ENCODE results near the gene NME3. TPM values are rescaled to one million over a fixed set of nuclear protein-coding genes. Genes with fewer than 3 reads are reported as not detected.

NME3 gene
- polyA plus RNA-seq, 3 donors: 57.7 to 80.2 (median 74.7) TPM

DNA sequence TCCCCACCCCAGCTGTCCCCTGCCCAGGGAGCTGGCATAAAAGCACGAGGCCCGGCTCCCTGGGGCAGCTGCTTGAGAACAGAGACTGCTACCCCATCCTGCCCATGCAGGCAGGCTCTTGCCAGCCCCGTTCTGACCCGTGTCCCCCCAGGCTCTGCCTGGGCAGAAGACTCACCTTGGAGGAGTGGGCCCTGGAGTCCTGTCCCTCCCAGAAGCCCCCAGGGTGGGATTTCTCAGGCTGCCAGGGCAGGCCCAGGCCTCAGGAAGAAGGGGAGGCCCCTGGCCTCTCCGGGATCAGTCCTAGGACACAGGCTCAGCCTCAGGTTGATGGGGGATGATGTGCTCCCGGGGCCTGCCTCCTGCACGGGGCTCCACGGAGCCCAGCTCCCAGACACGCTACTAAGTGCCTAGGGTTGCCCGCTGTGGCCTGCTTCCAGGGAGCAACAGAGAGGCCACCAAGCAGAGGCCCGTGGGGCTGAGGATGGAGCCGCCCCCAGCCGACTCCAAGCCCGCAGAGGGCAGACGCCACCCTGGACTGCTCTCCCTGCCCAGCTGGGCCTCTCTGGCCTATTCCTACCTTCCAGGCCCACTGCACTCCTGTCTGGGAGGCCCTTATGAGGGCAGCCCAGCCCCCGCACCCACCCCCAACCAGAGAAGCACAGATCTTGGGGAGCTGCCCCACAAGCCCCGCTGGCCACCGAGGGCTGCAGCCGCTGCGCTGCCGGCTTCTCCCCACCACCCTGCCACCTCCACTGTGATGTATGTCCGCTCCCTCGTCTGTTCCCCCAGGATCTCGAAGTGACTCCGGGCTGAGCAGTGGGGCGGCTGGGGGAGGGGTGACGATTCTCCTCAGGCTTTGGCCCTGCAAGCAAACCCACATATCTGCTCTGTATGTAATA lies 1.7 kb downstream of the NME3 start:
- no peak for DNase-seq
- peak overlapping the region; percentile 100 for H3K4me2 ChIP-seq (replicated peaks; ENCODE audit: extremely low read depth, low read length, poor library complexity, severe bottlenecking)
- Mint-ChIP-seq H3K27me3 (ENCODE audit: low read depth in 3 of 3) (peaks cover 0 to 1% (median 0%) of the 10 kb centered on the region in 3 donors), H3K9me3 (peaks cover 0 to 2% (median 0%) of the 10 kb centered on the region in 7 donors), H3K36me3 (peaks cover 29 to 45% of the 10 kb centered on the region in 2 donors), H3K27ac (peak overlapping the region in 2 of 7 donors; percentile 9 to 41), H3K4me3 (peak overlapping the region in 1 of 2 donors; percentile 41), H3K4me1 (peaks cover 24% of the 10 kb centered on the region)
- peak overlapping the region in 1 of 3 experiments; percentile 99 for H3K4me3 ChIP-seq (replicated peaks in 1 of 3; ENCODE audit: low read depth in 2 of 3, low read length in 3 of 3)
- 92% methylated on average over 17 of the region's 27 CpGs for WGBS (ENCODE audit: insufficient coverage)
- no peaks in the 10 kb centered on the region for H3K27me3 ChIP-seq (ENCODE audit: control insufficient read depth in 2 of 2, insufficient read depth in 2 of 2, low read length in 2 of 2)
- intact Hi-C loops (cut with micrococcal nuclease): loop anchor here (5.0 to 10.0 kb wide), 4 partner anchors 65 to 347 kb away; partner anchors contain the start of genes CLCN7 (in 1 of the 2), MAPK8IP3 (in 1 of the 2) and UQCC4 (in 1 of the 2)
- no peak overlapping the region for H3K27ac ChIP-seq (ENCODE audit: low read depth in 1 of 2, low read length in 2 of 2)
- peaks cover 58% of the 10 kb centered on the region for H4K20me1 ChIP-seq (ENCODE audit: insufficient read depth, low read length)
- H3K9ac ChIP-seq (ENCODE audit: insufficient read depth, low read length, poor library complexity, severe bottlenecking): no peak overlapping the region
- H3K79me2 ChIP-seq (ENCODE audit: insufficient read depth, low read length): peaks cover 33% of the 10 kb centered on the region
- peaks cover 45 to 46% of the 10 kb centered on the region in 2 donors for H3K36me3 ChIP-seq (replicated peaks in 1 of 2; ENCODE audit: control insufficient read depth in 1 of 2, insufficient read depth in 2 of 2, low read length in 2 of 2)
- H3K4me1 ChIP-seq (ENCODE audit: control insufficient read depth in 1 of 2, insufficient read depth in 2 of 2, low read length in 2 of 2): peaks cover 27 to 39% of the 10 kb centered on the region in 2 donors
- H3K9me3 ChIP-seq (replicated peaks in 1 of 2; ENCODE audit: control insufficient read depth in 1 of 2, insufficient read depth in 1 of 2, low read length in 2 of 2): no peaks in the 10 kb centered on the region
- H2AFZ ChIP-seq (ENCODE audit: insufficient read depth, low read depth, low read length, poor library complexity, severe bottlenecking): no peak overlapping the region
- TF ChIP-seq, protein P1, sequence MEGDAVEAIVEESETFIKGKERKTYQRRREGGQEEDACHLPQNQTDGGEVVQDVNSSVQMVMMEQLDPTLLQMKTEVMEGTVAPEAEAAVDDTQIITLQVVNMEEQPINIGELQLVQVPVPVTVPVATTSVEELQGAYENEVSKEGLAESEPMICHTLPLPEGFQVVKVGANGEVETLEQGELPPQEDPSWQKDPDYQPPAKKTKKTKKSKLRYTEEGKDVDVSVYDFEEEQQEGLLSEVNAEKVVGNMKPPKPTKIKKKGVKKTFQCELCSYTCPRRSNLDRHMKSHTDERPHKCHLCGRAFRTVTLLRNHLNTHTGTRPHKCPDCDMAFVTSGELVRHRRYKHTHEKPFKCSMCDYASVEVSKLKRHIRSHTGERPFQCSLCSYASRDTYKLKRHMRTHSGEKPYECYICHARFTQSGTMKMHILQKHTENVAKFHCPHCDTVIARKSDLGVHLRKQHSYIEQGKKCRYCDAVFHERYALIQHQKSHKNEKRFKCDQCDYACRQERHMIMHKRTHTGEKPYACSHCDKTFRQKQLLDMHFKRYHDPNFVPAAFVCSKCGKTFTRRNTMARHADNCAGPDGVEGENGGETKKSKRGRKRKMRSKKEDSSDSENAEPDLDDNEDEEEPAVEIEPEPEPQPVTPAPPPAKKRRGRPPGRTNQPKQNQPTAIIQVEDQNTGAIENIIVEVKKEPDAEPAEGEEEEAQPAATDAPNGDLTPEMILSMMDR (IDR thresholded peaks at IDR 0.05): no peak

DNA sequence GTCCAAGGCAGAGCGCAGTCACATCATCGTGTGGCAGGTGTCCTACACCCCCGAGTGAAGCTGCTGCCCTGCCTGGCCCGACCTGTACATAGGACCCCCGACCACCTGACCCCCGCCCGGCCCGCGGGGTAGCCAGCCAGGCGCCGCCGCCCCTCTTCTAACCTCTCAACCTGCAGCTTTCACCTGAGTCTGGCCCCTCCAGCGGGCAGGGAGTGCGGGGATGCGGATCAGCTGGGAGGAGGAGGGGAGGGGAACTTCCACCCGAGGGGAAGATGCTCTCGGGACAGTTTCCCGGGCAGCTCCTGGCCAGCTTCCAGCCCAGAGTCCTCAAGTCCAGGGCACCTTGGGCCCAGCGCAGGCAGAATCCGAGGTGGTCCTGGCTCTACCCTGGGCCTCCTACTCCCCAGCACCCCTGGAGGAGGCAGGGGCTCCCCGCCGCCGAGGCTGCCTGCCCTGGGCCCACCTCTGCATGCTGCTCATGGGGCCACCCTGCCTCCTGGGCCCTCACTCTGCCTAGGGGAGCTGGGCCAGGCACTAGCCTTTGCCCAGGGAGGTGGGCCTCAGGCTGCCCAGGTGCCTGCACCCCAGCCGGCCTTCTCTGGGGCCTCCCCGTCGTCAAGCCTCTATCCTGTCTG lies 2.5 kb downstream of the NME3 start:
- Mint-ChIP-seq H3K9me3 (peaks cover 0 to 2% (median 0%) of the 10 kb centered on the region in 7 donors), H3K27me3 (ENCODE audit: low read depth in 3 of 3) (peaks cover 0 to 1% (median 0%) of the 10 kb centered on the region in 3 donors), H3K4me3 (no peak overlapping the region), H3K27ac (no peak overlapping the region), H3K36me3 (peaks cover 29 to 50% of the 10 kb centered on the region in 2 donors), H3K4me1 (peaks cover 19% of the 10 kb centered on the region)
- no peak for DNase-seq
- intact Hi-C loops (cut with micrococcal nuclease): no loop called here
- WGBS (ENCODE audit: insufficient coverage): 87% methylated on average over 11 of the region's 26 CpGs
- no peaks in the 10 kb centered on the region for H3K9me3 ChIP-seq (replicated peaks in 1 of 2; ENCODE audit: control insufficient read depth in 1 of 2, insufficient read depth in 1 of 2, low read length in 2 of 2)
- H3K4me1 ChIP-seq (ENCODE audit: control insufficient read depth in 1 of 2, insufficient read depth in 2 of 2, low read length in 2 of 2): peaks cover 20 to 32% of the 10 kb centered on the region in 2 donors
- TF ChIP-seq, protein P1 (IDR thresholded peaks at IDR 0.05): no peak
- no peaks in the 10 kb centered on the region for H3K27me3 ChIP-seq (ENCODE audit: control insufficient read depth in 2 of 2, insufficient read depth in 2 of 2, low read length in 2 of 2)
- H2AFZ ChIP-seq (ENCODE audit: insufficient read depth, low read depth, low read length, poor library complexity, severe bottlenecking): no peak overlapping the region
- no peak overlapping the region for H3K4me3 ChIP-seq (replicated peaks in 1 of 3; ENCODE audit: low read depth in 2 of 3, low read length in 3 of 3)
- peaks cover 53% of the 10 kb centered on the region in 2 donors for H3K36me3 ChIP-seq (replicated peaks in 1 of 2; ENCODE audit: control insufficient read depth in 1 of 2, insufficient read depth in 2 of 2, low read length in 2 of 2)
- no peak overlapping the region for H3K27ac ChIP-seq (ENCODE audit: low read depth in 1 of 2, low read length in 2 of 2)
- peaks cover 26% of the 10 kb centered on the region for H3K79me2 ChIP-seq (ENCODE audit: insufficient read depth, low read length)
- peaks cover 50% of the 10 kb centered on the region for H4K20me1 ChIP-seq (ENCODE audit: insufficient read depth, low read length)
- no peak overlapping the region for H3K9ac ChIP-seq (ENCODE audit: insufficient read depth, low read length, poor library complexity, severe bottlenecking)
- no peak overlapping the region for H3K4me2 ChIP-seq (replicated peaks; ENCODE audit: extremely low read depth, low read length, poor library complexity, severe bottlenecking)

All from CD14-positive monocyte (primary cell).